Trophoblast cell (in vitro differentiated cells and primary cell): ENCODE results near the gene ADTRP.

Source experiments
- DNase-seq, 2 donors: peaks; one replicate each; pipeline ENCODE4 v3.0.0-alpha.2; 2016
- H2AFZ ChIP-seq: 2 replicates; pipeline ENCODE4 v1.6.1; 2013; ENCODE audit warnings: low read length, moderate library complexity, mild to moderate bottlenecking; ENCODE audit not compliant: insufficient read depth, poor library complexity
- H2AK5ac ChIP-seq: 2 replicates; pipeline ENCODE4 v1.6.1; 2013; ENCODE audit warnings: mild to moderate bottlenecking, low read length
- H2BK120ac ChIP-seq: 2 replicates; pipeline ENCODE4 v1.6.1; 2013; ENCODE audit warnings: low read length, mild to moderate bottlenecking, moderate library complexity; ENCODE audit not compliant: insufficient read depth, poor library complexity
- H2BK12ac ChIP-seq: 2 replicates; pipeline ENCODE4 v1.6.1; 2013; ENCODE audit warnings: mild to moderate bottlenecking, low read length, moderate library complexity
- H2BK5ac ChIP-seq: 2 replicates; pipeline ENCODE4 v1.6.1; 2013; ENCODE audit warnings: low read length, low read depth, moderate library complexity, mild to moderate bottlenecking; ENCODE audit not compliant: poor library complexity
- H3K14ac ChIP-seq: 2 replicates; pipeline ENCODE4 v1.6.1; 2013; ENCODE audit warnings: mild to moderate bottlenecking, low read length
- H3K18ac ChIP-seq: 2 replicates; pipeline ENCODE4 v1.6.1; 2013; ENCODE audit warnings: mild to moderate bottlenecking, low read length
- H3K23ac ChIP-seq: 2 replicates; pipeline ENCODE4 v1.6.1; 2013; ENCODE audit warnings: low read length
- H3K27ac ChIP-seq: 2 replicates; pipeline ENCODE4 v1.5.1; 2013; ENCODE audit warnings: low read depth, mild to moderate bottlenecking, inconsistent platforms, low read length, moderate library complexity
- H3K27me3 ChIP-seq: 2 replicates; pipeline ENCODE4 v1.6.1; 2013; ENCODE audit warnings: inconsistent platforms, mild to moderate bottlenecking, low read length, moderate library complexity; ENCODE audit not compliant: insufficient read depth
- H3K36me3 ChIP-seq, 2 experiments: 1 replicate in 1 of 2; 2 replicates in 1 of 2; pipeline ENCODE4 v1.6.1; 2013; ENCODE audit warnings: low read length in 2 of 2, mild to moderate bottlenecking in 2 of 2, moderate library complexity in 1 of 2; ENCODE audit not compliant: insufficient read depth in 2 of 2, control insufficient read depth in 1 of 2
- H3K4ac ChIP-seq: 2 replicates; pipeline ENCODE4 v1.6.1; 2013; ENCODE audit warnings: low read depth, mild to moderate bottlenecking, low read length, moderate library complexity
- H3K4me1 ChIP-seq, 2 experiments: 1 replicate in 1 of 2; 2 replicates in 1 of 2; pipeline ENCODE4 v1.6.1; 2013; ENCODE audit warnings: low read length in 2 of 2, mild to moderate bottlenecking in 2 of 2, moderate library complexity in 1 of 2; ENCODE audit not compliant: insufficient read depth in 2 of 2, control insufficient read depth in 1 of 2
- H3K4me2 ChIP-seq: 2 replicates; pipeline ENCODE4 v1.6.1; 2013; ENCODE audit warnings: inconsistent platforms, mild to moderate bottlenecking, low read length, moderate library complexity
- H3K4me3 ChIP-seq: 2 replicates; pipeline ENCODE4 v1.5.1; 2013; ENCODE audit warnings: mild to moderate bottlenecking, low read depth, low read length, inconsistent platforms
- H3K79me1 ChIP-seq: one replicate; pipeline ENCODE4 v1.6.1; 2013; ENCODE audit warnings: low read length
- H3K79me2 ChIP-seq: 2 replicates; pipeline ENCODE4 v1.6.1; 2013; ENCODE audit warnings: low read length, mild to moderate bottlenecking; ENCODE audit not compliant: control insufficient read depth, insufficient read depth, poor library complexity
- H3K9ac ChIP-seq: 2 replicates; pipeline ENCODE4 v1.6.1; 2013; ENCODE audit warnings: mild to moderate bottlenecking, low read length
- H3K9me3 ChIP-seq: 2 replicates; pipeline ENCODE4 v1.6.1; 2013; ENCODE audit warnings: low read depth, mild to moderate bottlenecking, control low read depth, inconsistent platforms, low read length; ENCODE audit not compliant: insufficient read depth
- H4K12ac ChIP-seq: 2 replicates; pipeline ENCODE4 v1.6.1; 2013; ENCODE audit warnings: low read depth, mild to moderate bottlenecking, low read length, moderate library complexity
- H4K8ac ChIP-seq: 2 replicates; pipeline ENCODE4 v1.6.1; 2013; ENCODE audit warnings: low read depth, mild to moderate bottlenecking, low read length, moderate library complexity
- H4K91ac ChIP-seq: one replicate; pipeline ENCODE4 v1.6.1; 2013; ENCODE audit warnings: low read depth, mild to moderate bottlenecking, low read length, moderate library complexity
- WGBS: extraction: QIAGEN DNeasy Blood & Tissue Kit; methylation state at CpG from one replicate; pipeline ENCODE4 v1.1.7; 2013; ENCODE audit warnings: missing lambda C conversion rate; ENCODE audit not compliant: insufficient read length, insufficient coverage; ENCODE audit errors: extremely low coverage; 5-methylcytosine and 5-hydroxymethylcytosine counted together

ADTRP gene

DNA sequence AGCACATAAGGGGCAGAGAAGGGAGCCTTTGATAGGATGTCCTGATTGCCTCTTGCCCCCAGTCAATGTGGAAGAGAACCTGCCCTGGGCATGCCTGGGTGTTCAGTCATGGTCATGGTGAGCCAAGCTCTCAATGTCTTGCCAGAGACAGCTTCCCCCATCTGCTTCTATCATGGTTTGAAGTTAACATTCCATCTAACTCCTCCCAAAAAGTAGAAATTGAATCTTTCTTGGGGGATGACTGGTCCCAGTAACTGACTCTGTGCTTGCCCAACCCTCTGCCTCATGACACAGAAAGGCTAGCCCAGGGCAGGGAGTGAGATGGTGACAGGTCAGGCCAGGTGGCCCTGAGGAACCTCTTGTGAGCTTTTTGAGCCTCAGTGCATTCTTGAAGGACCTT, 60.1 kb downstream of the ADTRP start:
- no peak overlapping the region for H2BK120ac ChIP-seq
- H3K9ac ChIP-seq = no peak overlapping the region
- H3K9me3 ChIP-seq = peaks cover 2% of the 10 kb centered on the region
- no peak overlapping the region for H2BK5ac ChIP-seq
- no peak overlapping the region for H3K27ac ChIP-seq
- no peak overlapping the region for H4K12ac ChIP-seq
- no peak overlapping the region for H2AK5ac ChIP-seq
- no peak overlapping the region for H3K14ac ChIP-seq
- no peak overlapping the region for H3K23ac ChIP-seq
- H2BK12ac ChIP-seq = no peak overlapping the region
- no peak overlapping the region for H3K4me3 ChIP-seq
- H3K18ac ChIP-seq = no peak overlapping the region
- no peak overlapping the region for H3K4me2 ChIP-seq
- no peaks in the 10 kb centered on the region for H3K36me3 ChIP-seq
- no peak overlapping the region for H2AFZ ChIP-seq
- no peaks in the 10 kb centered on the region for H3K79me1 ChIP-seq
- H3K79me2 ChIP-seq = no peaks in the 10 kb centered on the region
- H3K27me3 ChIP-seq = no peaks in the 10 kb centered on the region
- peaks cover 0 to 2% of the 10 kb centered on the region in 2 experiments for H3K4me1 ChIP-seq
- no peak for DNase-seq
- H4K8ac ChIP-seq = no peak overlapping the region
- H4K91ac ChIP-seq = no peak overlapping the region
- no peak overlapping the region for H3K4ac ChIP-seq

- Histone ChIP-seq H3K23ac (no peak overlapping the region), H2AK5ac (no peak overlapping the region), H4K91ac (no peak overlapping the region), H3K79me2 (no peaks in the 10 kb centered on the region), H4K8ac (no peak overlapping the region), H3K14ac (no peak overlapping the region), H3K36me3 (no peaks in the 10 kb centered on the region), H3K4me1 (peaks cover 0 to 2% of the 10 kb centered on the region in 2 experiments), H3K27ac (no peak overlapping the region), H2AFZ (no peak overlapping the region), H2BK5ac (no peak overlapping the region), H3K9ac (no peak overlapping the region), H3K4ac (no peak overlapping the region), H2BK120ac (no peak overlapping the region), H3K79me1 (no peaks in the 10 kb centered on the region), H3K4me3 (no peak overlapping the region), H3K18ac (no peak overlapping the region), H2BK12ac (no peak overlapping the region), H3K9me3 (peaks cover 2% of the 10 kb centered on the region), H3K27me3 (no peaks in the 10 kb centered on the region), H3K4me2 (no peak overlapping the region), H4K12ac (no peak overlapping the region)
- no CpG with 5 or more reads among the region's 1 CpG for WGBS
- DNase-seq = no peak
Observed at GRCh38 chr6:11718031-11718430, 60.6 kb downstream of the ADTRP start.

GRCh38 chr6:11714798-11715285, 63.8 kb downstream of the ADTRP start:
- peaks cover 2% of the 10 kb centered on the region for H3K9me3 ChIP-seq

GRCh38 chr6:11714116-11714797, 64.3 kb downstream of the ADTRP start:
- no peaks in the 10 kb centered on the region for H3K79me1 ChIP-seq
- no peak overlapping the region for H2BK120ac ChIP-seq

More at GRCh38 chr6:11714798-11715285, 63.8 kb downstream of the ADTRP start:
- Histone ChIP-seq H3K27me3 (no peaks in the 10 kb centered on the region), H3K18ac (no peak overlapping the region), H3K23ac (no peak overlapping the region), H3K27ac (no peak overlapping the region), H3K79me1 (no peaks in the 10 kb centered on the region), H3K4me3 (no peak overlapping the region), H2AFZ (no peak overlapping the region), H2BK120ac (no peak overlapping the region), H4K12ac (no peak overlapping the region), H4K8ac (no peak overlapping the region), H3K4me2 (no peak overlapping the region), H3K4me1 (peaks cover 0 to 2% of the 10 kb centered on the region in 2 experiments), H4K91ac (no peak overlapping the region), H2BK12ac (no peak overlapping the region), H3K4ac (no peak overlapping the region), H2BK5ac (no peak overlapping the region), H3K36me3 (no peaks in the 10 kb centered on the region), H3K9ac (no peak overlapping the region), H3K14ac (no peak overlapping the region), H2AK5ac (no peak overlapping the region), H3K79me2 (no peaks in the 10 kb centered on the region)
- no peak for DNase-seq

More at GRCh38 chr6:11714116-11714797, 64.3 kb downstream of the ADTRP start:
- H4K8ac ChIP-seq = no peak overlapping the region
- no peak overlapping the region for H4K12ac ChIP-seq
- H3K4ac ChIP-seq = no peak overlapping the region
- no peaks in the 10 kb centered on the region for H3K79me2 ChIP-seq
- peaks cover 0 to 2% of the 10 kb centered on the region in 2 experiments for H3K4me1 ChIP-seq
- H2BK12ac ChIP-seq = no peak overlapping the region
- peaks cover 2% of the 10 kb centered on the region for H3K9me3 ChIP-seq
- no peaks in the 10 kb centered on the region for H3K27me3 ChIP-seq
- no peak overlapping the region for H2AK5ac ChIP-seq
- no peak overlapping the region for H3K18ac ChIP-seq
- no peak overlapping the region for H3K14ac ChIP-seq
- WGBS = no CpG with 5 or more reads among the region's 6 CpGs
- H3K9ac ChIP-seq = no peak overlapping the region
- H2BK5ac ChIP-seq = no peak overlapping the region
- H3K4me3 ChIP-seq = no peak overlapping the region
- H3K4me2 ChIP-seq = no peak overlapping the region
- no peak overlapping the region for H2AFZ ChIP-seq
- no peak for DNase-seq
- no peak overlapping the region for H4K91ac ChIP-seq
- H3K23ac ChIP-seq = no peak overlapping the region
- no peaks in the 10 kb centered on the region for H3K36me3 ChIP-seq
- no peak overlapping the region for H3K27ac ChIP-seq
